H9 (cell line): ENCODE results near the gene RPS16. TPM values are rescaled to one million over a fixed set of nuclear protein-coding genes. Genes with fewer than 3 reads are reported as not detected.
A peak's percentile ranks its signal among the peaks of the same experiment; 100 is the strongest.

Source experiments
- DNase-seq: peaks from one replicate; pipeline ENCODE4 v3.0.0-alpha.2; 2017
- H2AFZ ChIP-seq: one replicate; pipeline ENCODE4 v1.6.1; 2013; ENCODE audit warnings: mild to moderate bottlenecking, low read length, control low read depth, moderate library complexity
- H2AK5ac ChIP-seq: 2 replicates; pipeline ENCODE4 v1.6.1; 2013; ENCODE audit warnings: low read length, control low read depth, mixed read lengths; ENCODE audit not compliant: insufficient read length
- H2BK120ac ChIP-seq: one replicate; pipeline ENCODE4 v1.6.1; 2013; ENCODE audit warnings: low read depth, mild to moderate bottlenecking, low read length, control low read depth, inconsistent platforms; ENCODE audit not compliant: poor library complexity, severe bottlenecking
- H2BK12ac ChIP-seq: 2 replicates; pipeline ENCODE4 v1.6.1; 2013; ENCODE audit warnings: low read length, control low read depth, mixed read lengths, low read depth; ENCODE audit not compliant: insufficient read length
- H2BK15ac ChIP-seq: 2 replicates; pipeline ENCODE4 v1.6.1; 2013; ENCODE audit warnings: low read depth, low read length, control low read depth
- H2BK20ac ChIP-seq: one replicate; pipeline ENCODE4 v1.6.1; 2013; ENCODE audit warnings: low read depth, mild to moderate bottlenecking, low read length, control low read depth, inconsistent platforms; ENCODE audit not compliant: poor library complexity, severe bottlenecking
- H2BK5ac ChIP-seq: 2 replicates; pipeline ENCODE4 v1.6.1; 2013; ENCODE audit warnings: low read length, control low read depth, mixed read lengths; ENCODE audit not compliant: insufficient read length
- H3K14ac ChIP-seq: 2 replicates; pipeline ENCODE4 v1.6.1; 2013; ENCODE audit warnings: low read length, control low read depth; ENCODE audit not compliant: insufficient read depth
- H3K18ac ChIP-seq: 2 replicates; pipeline ENCODE4 v1.6.1; 2013; ENCODE audit warnings: low read depth, mild to moderate bottlenecking, mixed read lengths, low read length, control low read depth; ENCODE audit not compliant: insufficient read length
- H3K23ac ChIP-seq: 2 replicates; pipeline ENCODE4 v1.6.1; 2013; ENCODE audit warnings: low read length, control low read depth, mixed read lengths, low read depth; ENCODE audit not compliant: insufficient read length
- H3K23me2 ChIP-seq: 2 replicates; pipeline ENCODE4 v1.6.1; 2013; ENCODE audit warnings: low read depth, mild to moderate bottlenecking, mixed read lengths, low read length, control low read depth; ENCODE audit not compliant: insufficient read length, poor library complexity, severe bottlenecking
- H3K27ac ChIP-seq: 2 replicates; pipeline ENCODE4 v1.5.1; 2013; ENCODE audit warnings: low read length, control low read depth, mixed read lengths, low read depth; ENCODE audit not compliant: insufficient read length
- H3K27me3 ChIP-seq: 2 replicates; pipeline ENCODE4 v1.6.1; 2013; ENCODE audit warnings: low read length, control low read depth, inconsistent platforms; ENCODE audit not compliant: insufficient read depth
- H3K4ac ChIP-seq: 2 replicates; pipeline ENCODE4 v1.6.1; 2013; ENCODE audit warnings: low read depth, mild to moderate bottlenecking, control low read depth, inconsistent platforms, low read length, moderate library complexity
- H3K4me1 ChIP-seq: 2 replicates; pipeline ENCODE4 v1.6.1; 2013; ENCODE audit warnings: low read length, control low read depth, inconsistent platforms; ENCODE audit not compliant: insufficient read depth
- H3K4me2 ChIP-seq: 2 replicates; pipeline ENCODE4 v1.6.1; 2013; ENCODE audit warnings: low read length, control low read depth, mixed read lengths; ENCODE audit not compliant: insufficient read length, insufficient read depth
- H3K56ac ChIP-seq: 2 replicates; pipeline ENCODE4 v1.6.1; 2013; ENCODE audit warnings: low read depth, mild to moderate bottlenecking, mixed read lengths, low read length, control low read depth; ENCODE audit not compliant: insufficient read length
- H3K79me1 ChIP-seq: 2 replicates; pipeline ENCODE4 v1.6.1; 2013; ENCODE audit warnings: low read depth, mild to moderate bottlenecking, moderate library complexity, low read length, control low read depth, inconsistent platforms; ENCODE audit not compliant: insufficient read depth, poor library complexity, severe bottlenecking
- H3K79me2 ChIP-seq: 2 replicates; pipeline ENCODE4 v1.6.1; 2013; ENCODE audit warnings: low read length, control low read depth, inconsistent platforms; ENCODE audit not compliant: insufficient read depth
- H3K9ac ChIP-seq: 2 replicates; pipeline ENCODE4 v1.6.1; 2013; ENCODE audit warnings: low read length, control low read depth, mixed read lengths; ENCODE audit not compliant: insufficient read length; ENCODE audit errors: extremely low read depth
- H3K9me3 ChIP-seq: one replicate; pipeline ENCODE4 v1.6.1; 2013; ENCODE audit warnings: low read depth, low read length, inconsistent platforms; ENCODE audit not compliant: control insufficient read depth
- H3T11ph ChIP-seq: one replicate; pipeline ENCODE4 v1.6.1; 2013; ENCODE audit warnings: mild to moderate bottlenecking, low read length, control low read depth, inconsistent platforms
- H4K20me1 ChIP-seq: one replicate; pipeline ENCODE4 v1.6.1; 2013; ENCODE audit not compliant: control insufficient read depth, insufficient read length, insufficient read depth
- H4K5ac ChIP-seq: 2 replicates; pipeline ENCODE4 v1.6.1; 2013; ENCODE audit warnings: low read depth, mild to moderate bottlenecking, mixed read lengths, low read length, control low read depth; ENCODE audit not compliant: insufficient read length
- H4K8ac ChIP-seq: replicated peaks from 2 replicates; pipeline ENCODE4 v1.6.1; 2013; ENCODE audit warnings: low read length, control low read depth, mixed read lengths, low read depth; ENCODE audit not compliant: insufficient read length
- H4K91ac ChIP-seq: 2 replicates; pipeline ENCODE4 v1.6.1; 2013; ENCODE audit warnings: low read depth, mild to moderate bottlenecking, moderate library complexity, mixed read lengths, low read length, control low read depth; ENCODE audit not compliant: insufficient read length
- H3K27ac Mint-ChIP-seq, 3 experiments: 2 replicates in 2 of 3; 3 replicates in 1 of 3; pipeline ENCODE4 v1.8.0; 2020 to 2021; ENCODE audit warnings: mixed read lengths in 3 of 3, mild to moderate bottlenecking in 1 of 3, moderate library complexity in 1 of 3
- H3K27me3 Mint-ChIP-seq: 2 replicates; pipeline ENCODE4 v1.8.0; 2021; ENCODE audit warnings: low read depth, mild to moderate bottlenecking, moderate library complexity, mixed read lengths
- H3K36me3 Mint-ChIP-seq, 3 experiments: 2 replicates in 2 of 3; 3 replicates in 1 of 3; pipeline ENCODE4 v1.8.0; 2020 to 2021; ENCODE audit warnings: low read depth in 3 of 3, mixed read lengths in 3 of 3; ENCODE audit not compliant: insufficient read depth in 1 of 3
- H3K4me1 Mint-ChIP-seq, 2 experiments: 2 replicates each; pipeline ENCODE4 v1.8.0; 2020; ENCODE audit warnings: mixed read lengths in 2 of 2
- H3K4me3 Mint-ChIP-seq, 2 experiments: 2 replicates in 1 of 2; 3 replicates in 1 of 2; pipeline ENCODE4 v1.8.0; 2020 to 2021; ENCODE audit warnings: mild to moderate bottlenecking in 2 of 2, mixed read lengths in 2 of 2, moderate library complexity in 1 of 2
- H3K9me3 Mint-ChIP-seq, 2 experiments: 2 replicates in 1 of 2; 3 replicates in 1 of 2; pipeline ENCODE4 v1.8.0; 2020; ENCODE audit warnings: mild to moderate bottlenecking in 2 of 2, mixed read lengths in 2 of 2, moderate library complexity in 1 of 2
- CTCF ChIP-seq: fragments of 200-600 bp; sonication (generic); conservative IDR thresholded peaks from 3 replicates; pipeline ENCODE4 v1.8.0; 2021; ENCODE audit warnings: antibody characterized with exemption, mild to moderate bottlenecking
- WGBS: extraction: QIAGEN DNeasy Blood & Tissue Kit; methylation state at CpG from one replicate; pipeline ENCODE4 v1.1.7; 2013; ENCODE audit warnings: missing lambda C conversion rate, low lambda C conversion rate, mixed read lengths; ENCODE audit not compliant: insufficient read length; ENCODE audit errors: extremely low coverage; 5-methylcytosine and 5-hydroxymethylcytosine counted together
- total RNA-seq: library from RNA; stranded (reverse); gene quantifications from 2 replicates; pipeline ENCODE4 v1.2.1, GENCODE V29; 2021

The RPS16 gene
- total RNA-seq, 1 experiment from 2014 or later: 2,711 TPM

- Mint-ChIP-seq H3K4me1 (peaks cover 40 to 49% of the 10 kb centered on the region in 2 experiments), H3K4me3 (peak overlapping the region; percentile 98 to 100), H3K36me3 (peaks cover 32 to 40% (median 37%) of the 10 kb centered on the region in 3 experiments), H3K27me3 (peaks cover 5% of the 10 kb centered on the region), H3K9me3 (peaks cover 0 to 7% of the 10 kb centered on the region in 2 experiments; a peak in 2 of 5 replicates), H3K27ac (peak overlapping the region in 2 of 3 experiments; percentile 92 to 94; a peak in 5 of 7 replicates)
- Histone ChIP-seq H3K79me1 (peaks cover 9% of the 10 kb centered on the region), H3K14ac (no peak overlapping the region), H2BK120ac (no peak overlapping the region), H4K8ac (peak overlapping the region; percentile 15), H2BK12ac (no peak overlapping the region), H2BK20ac (no peak overlapping the region), H2AFZ (no peak overlapping the region), H3K9ac (no peak overlapping the region), H2AK5ac (no peak overlapping the region), H3K4ac (no peak overlapping the region), H4K5ac (no peak overlapping the region), H3K27ac (no peak overlapping the region), H2BK15ac (no peak overlapping the region), H4K20me1 (no peaks in the 10 kb centered on the region), H3K23ac (no peak overlapping the region), H3T11ph (no peak overlapping the region), H3K79me2 (peaks cover 6% of the 10 kb centered on the region; the same call in 1 of the 2 replicates), H4K91ac (no peak overlapping the region), H3K4me1 (peaks cover 4% of the 10 kb centered on the region; the same call in 1 of the 2 replicates), H3K4me2 (no peak overlapping the region), H3K56ac (no peak overlapping the region), H3K18ac (no peak overlapping the region), H3K9me3 (no peaks in the 10 kb centered on the region), H3K27me3 (no peaks in the 10 kb centered on the region), H2BK5ac (no peak overlapping the region), H3K23me2 (peaks cover 10% of the 10 kb centered on the region)
- no CpG with 5 or more reads among the region's 8 CpGs for WGBS
- no peak for TF ChIP-seq CTCF
- no peak for DNase-seq
Measured at GRCh38 chr19:39433480-39434079, 2.2 kb downstream of the RPS16 start.
